Right atrium auricular region (tissue), 2 donors: ENCODE measurements around the gene FZD4. TPM values are rescaled to one million over a fixed set of nuclear protein-coding genes. Genes with fewer than 3 reads are reported as not detected.
"Not testable (repeated sequence)": the region's sequence is repeated elsewhere in the genome, so short reads cannot be mapped to it uniquely, and the experiment has no call there.

Experiments
- DNase-seq: peaks from one replicate; pipeline ENCODE4 v3.0.0-alpha.2; 2019; ENCODE audit warnings: low spot score
- H3K27ac ChIP-seq, 2 donors: fragments of 200-600 bp; sonication (generic); 1 replicate in 1 of 2; 2 replicates in 1 of 2; pipeline ENCODE4 v1.5.1; 2016 to 2019
- H3K27me3 ChIP-seq, 2 donors: fragments of 200-600 bp; sonication (generic); one replicate each; pipeline versions ENCODE4 v1.5.1 to v1.6.0; 2017 to 2019
- H3K36me3 ChIP-seq: fragments of 200-600 bp; sonication (generic); one replicate; pipeline ENCODE4 v1.5.1; 2016
- H3K4me1 ChIP-seq, 2 donors: fragments of 200-600 bp; sonication (generic); one replicate each; pipeline versions ENCODE4 v1.5.1 to v1.6.0; 2017 to 2019
- H3K4me3 ChIP-seq, 2 donors: fragments of 200-600 bp; sonication (generic); 1 replicate in 1 of 2; 2 replicates in 1 of 2; pipeline ENCODE4 v1.5.1; 2017 to 2019; ENCODE audit warnings: mild to moderate bottlenecking in 1 of 2, moderate library complexity in 1 of 2
- H3K9me3 ChIP-seq, 2 donors: fragments of 200-600 bp; sonication (generic); one replicate each; pipeline ENCODE4 v1.5.1; 2019
- CTCF ChIP-seq, 2 donors: fragments of 200-600 bp; sonication (generic); IDR thresholded peaks; one replicate each; pipeline ENCODE4 v1.5.1; 2019; ENCODE audit warnings: antibody characterized with exemption in 2 of 2
- total RNA-seq, 2 donors: library from RNA; depleted of rRNA; stranded (reverse); fragments of >200 nt; gene quantifications; one replicate each; pipeline ENCODE4 v1.1.0, GENCODE V29; 2016

The FZD4 gene
- total RNA-seq, 2 donors from 2014 or later: 22.6 to 32.5 TPM

- TF ChIP-seq CTCF (IDR thresholded peaks at IDR 0.05): no peak
- Histone ChIP-seq H3K4me3 (peak overlapping the region; percentile 76 to 92), H3K9me3 (no peaks in the 10 kb centered on the region), H3K36me3 (peaks cover 30% of the 10 kb centered on the region), H3K27ac (peak overlapping the region; percentile 92 to 94), H3K27me3 (no peaks in the 10 kb centered on the region), H3K4me1 (peaks cover 0 to 61% of the 10 kb centered on the region in 2 donors)
- DNase-seq: no peak
Observed at GRCh38 chr11:86951706-86952105, 3.5 kb downstream of the FZD4 start.

- peak overlapping the region in 1 of 2 donors; percentile 38 for H3K27ac ChIP-seq
- H3K9me3 ChIP-seq: no peaks in the 10 kb centered on the region
- TF ChIP-seq CTCF (IDR thresholded peaks at IDR 0.05): no peak
- H3K4me3 ChIP-seq: peak overlapping the region; percentile 3 to 76
- H3K36me3 ChIP-seq: peaks cover 39% of the 10 kb centered on the region
- DNase-seq: no peak
- peaks cover 0 to 66% of the 10 kb centered on the region in 2 donors for H3K4me1 ChIP-seq
- no peaks in the 10 kb centered on the region for H3K27me3 ChIP-seq
Observed at GRCh38 chr11:86950661-86950995, 4.6 kb downstream of the FZD4 start.

- Histone ChIP-seq H3K36me3 (peaks cover 44% of the 10 kb centered on the region), H3K9me3 (no peaks in the 10 kb centered on the region), H3K27me3 (no peaks in the 10 kb centered on the region), H3K4me1 (peaks cover 0 to 71% of the 10 kb centered on the region in 2 donors), H3K27ac (peak overlapping the region; percentile 5 to 51), H3K4me3 (peak overlapping the region; percentile 7 to 76)
- DNase-seq: no peak
- TF ChIP-seq CTCF (IDR thresholded peaks at IDR 0.05): no peak
Observed at GRCh38 chr11:86949995-86950660, 5.1 kb downstream of the FZD4 start.

GRCh38 chr11:86948733-86949132 is 6.5 kb downstream of the FZD4 start:
- TF ChIP-seq CTCF (IDR thresholded peaks at IDR 0.05): no peak
- Histone ChIP-seq H3K27ac (peak overlapping the region; percentile 44 to 51), H3K9me3 (no peaks in the 10 kb centered on the region), H3K4me3 (peak overlapping the region in 1 of 2 donors; percentile 76), H3K36me3 (peaks cover 44% of the 10 kb centered on the region), H3K4me1 (peaks cover 0 to 73% of the 10 kb centered on the region in 2 donors), H3K27me3 (no peaks in the 10 kb centered on the region)
- DNase-seq: no peak

GRCh38 chr11:86947541-86947940 is 7.7 kb downstream of the FZD4 start:
- Histone ChIP-seq H3K27ac (peak overlapping the region; percentile 44 to 51), H3K4me3 (no peak overlapping the region), H3K9me3 (no peaks in the 10 kb centered on the region), H3K4me1 (peaks cover 0 to 73% of the 10 kb centered on the region in 2 donors), H3K36me3 (peaks cover 44% of the 10 kb centered on the region), H3K27me3 (no peaks in the 10 kb centered on the region)
- DNase-seq: no peak
- TF ChIP-seq CTCF (IDR thresholded peaks at IDR 0.05): no peak

GRCh38 chr11:86943505-86943904 is 11.7 kb downstream of the FZD4 start:
- DNase-seq, H3K4me3 ChIP-seq, H3K9me3 ChIP-seq, H3K27me3 ChIP-seq, H3K27ac ChIP-seq: not testable (repeated sequence)
- Histone ChIP-seq H3K4me1 (peaks cover 0 to 69% of the 10 kb centered on the region in 2 donors), H3K36me3 (peaks cover 29% of the 10 kb centered on the region)
